SK-N-SH (cell line): Measurements from ENCODE around the gene HLA-DQA1.

Experiments
- CTCF ChIP-seq: fragments of 200-600 bp; sonication (generic); IDR thresholded peaks from 2 replicates; pipeline ENCODE4 v1.6.1; 2017; ENCODE audit warnings: antibody characterized with exemption, mild to moderate bottlenecking, moderate library complexity
- MAX ChIP-seq: IDR thresholded peaks from 2 replicates; pipeline ENCODE4 v1.4.0; 2012; ENCODE audit warnings: low read depth
- MEF2A ChIP-seq: IDR thresholded peaks from 2 replicates; pipeline ENCODE4 v1.4.0; 2012; ENCODE audit warnings: low read depth, borderline replicate concordance
- ZBTB33 ChIP-seq: IDR thresholded peaks from 2 replicates; pipeline ENCODE4 v1.4.0; 2012; ENCODE audit warnings: low read depth, borderline replicate concordance

- TF ChIP-seq ZBTB33, result no peak
- no peak for TF ChIP-seq CTCF
- TF ChIP-seq MAX, result no peak
- no peak for TF ChIP-seq MEF2A
Observed at GRCh38 chr6:32637883-32638282, 677 bp downstream of the HLA-DQA1 start.
